Motor neuron (in vitro differentiated cells): ENCODE data around the gene RAB6B. TPM values are rescaled to one million over a fixed set of nuclear protein-coding genes. Genes with fewer than 3 reads are reported as not detected.

Source experiments
- ATAC-seq, 8 experiments: fragments of 200-7000 bp; cut with Tn5 transposase; replicated peaks in 6 of 8; 2 replicates each; pipeline ENCODE4 v1.8.0; 2021; ENCODE audit warnings: mild to moderate bottlenecking in 8 of 8, moderate library complexity in 8 of 8
- H3K27ac ChIP-seq, 2 donors: fragments of 250-450 bp; sonication (Bioruptor Pico); 2 replicates each; pipeline ENCODE4 v1.9.0; 2021; ENCODE audit warnings: antibody characterized with exemption in 2 of 2, mild to moderate bottlenecking in 2 of 2, moderate library complexity in 1 of 2
- H3K4me1 ChIP-seq, 2 donors: fragments of 250-450 bp; sonication (Bioruptor Pico); replicated peaks in 1 of 2; 2 replicates each; pipeline ENCODE4 v1.6.1; 2021; ENCODE audit warnings: antibody characterized with exemption in 2 of 2, mild to moderate bottlenecking in 2 of 2, moderate library complexity in 1 of 2
- H3K4me3 ChIP-seq, 5 donors: fragments of 250-450 bp; sonication (Bioruptor Pico); 2 replicates each; pipeline ENCODE4 v1.9.0; 2021; ENCODE audit warnings: antibody characterized with exemption in 5 of 5, mild to moderate bottlenecking in 5 of 5, moderate library complexity in 4 of 5
- WGBS, 10 experiments: fragments of 450-650 bp; shearing (Covaris generic); methylation state at CpG; one replicate each; pipeline ENCODE4 v1.0.0; 2022; 5-methylcytosine and 5-hydroxymethylcytosine counted together
- in situ Hi-C, 9 experiments: fragments of 400-800 bp; cut with MboI; loops; one replicate each; pipeline ENCODE4 v1.15.0; 2021; ENCODE audit warnings: low sequenced_read_pairs in 9 of 9, low pct_unique_long_range_greater_than_20kb in 2 of 9; ENCODE audit not compliant: unreplicated experiment in 9 of 9
- total RNA-seq, 8 experiments: library from RNA; unstranded; fragments of 300-600 nt; gene quantifications; 2 replicates each; pipeline versions ENCODE4 v1.2.3 to v1.2.4, GENCODE V29; 2022

RAB6B gene
- total RNA-seq, 8 experiments from 2014 or later: 3.0 to 75.3 (median 39.1) TPM

DNA sequence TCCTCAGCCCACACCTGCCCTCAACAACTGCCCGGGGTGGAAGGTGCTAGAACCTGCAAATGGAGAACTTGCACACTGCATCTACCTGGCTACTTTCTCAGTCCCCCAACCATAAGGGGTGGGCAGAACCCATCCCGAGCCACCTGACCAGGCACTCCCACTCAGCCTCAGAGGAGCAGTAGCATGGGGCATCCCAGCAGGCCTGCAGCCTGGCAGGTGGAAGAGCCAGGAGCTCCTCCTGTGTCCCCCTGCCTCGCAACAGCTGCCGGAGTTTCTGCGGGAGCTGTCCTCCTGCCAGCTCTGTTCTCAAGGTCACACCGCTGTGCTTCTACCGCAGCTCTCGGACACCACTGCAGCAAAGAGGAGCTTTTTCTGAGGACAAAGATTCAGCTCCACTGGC is 27.5 kb downstream of the RAB6B start:
- Histone ChIP-seq H3K4me3 (no peak overlapping the region), H3K4me1 (peaks cover 7 to 10% of the 10 kb centered on the region in 2 donors), H3K27ac (no peak overlapping the region)
- ATAC-seq: peak in 1 of 8 experiments; percentile 24
- WGBS, 10 experiments: 50 to 100% (median 93%) methylated on average over 1 to 4 of the region's 8 CpGs; no CpG with 5 or more reads in 3 of the 10 experiments
- in situ Hi-C loops: no loop called here

GRCh38 chr3:133866141-133866540 is 29.5 kb downstream of the RAB6B start:
- Histone ChIP-seq H3K4me1 (peaks cover 7 to 10% of the 10 kb centered on the region in 2 donors), H3K4me3 (no peak overlapping the region), H3K27ac (no peak overlapping the region)
- in situ Hi-C loops: no loop called here
- 67 to 100% (median 100%) methylated on average over 1 to 2 of the region's 3 CpGs; no CpG with 5 or more reads in 6 of the 10 experiments for WGBS, 10 experiments
- no peak for ATAC-seq

- H3K4me3 ChIP-seq: no peak overlapping the region
- peak in 1 of 8 experiments; percentile 34 for ATAC-seq
- WGBS, 10 experiments: 58 to 93% (median 63%) methylated on average over 1 to 3 of the region's 5 CpGs; no CpG with 5 or more reads in 6 of the 10 experiments
- H3K4me1 ChIP-seq: peaks cover 7 to 10% of the 10 kb centered on the region in 2 donors
- in situ Hi-C loops: no loop called here
- no peak overlapping the region for H3K27ac ChIP-seq
Measured at GRCh38 chr3:133865136-133865855, 30.4 kb downstream of the RAB6B start.

- H3K27ac ChIP-seq: no peak overlapping the region
- in situ Hi-C loops: no loop called here
- ATAC-seq: no peak
- H3K4me3 ChIP-seq: no peak overlapping the region
- 70 to 100% (median 93%) methylated on average over 1 to 4 of the region's 7 CpGs; no CpG with 5 or more reads in 3 of the 10 experiments for WGBS, 10 experiments
- peaks cover 12 to 16% of the 10 kb centered on the region in 2 donors for H3K4me1 ChIP-seq
Measured at GRCh38 chr3:133864616-133865015, 31.1 kb downstream of the RAB6B start.

DNA sequence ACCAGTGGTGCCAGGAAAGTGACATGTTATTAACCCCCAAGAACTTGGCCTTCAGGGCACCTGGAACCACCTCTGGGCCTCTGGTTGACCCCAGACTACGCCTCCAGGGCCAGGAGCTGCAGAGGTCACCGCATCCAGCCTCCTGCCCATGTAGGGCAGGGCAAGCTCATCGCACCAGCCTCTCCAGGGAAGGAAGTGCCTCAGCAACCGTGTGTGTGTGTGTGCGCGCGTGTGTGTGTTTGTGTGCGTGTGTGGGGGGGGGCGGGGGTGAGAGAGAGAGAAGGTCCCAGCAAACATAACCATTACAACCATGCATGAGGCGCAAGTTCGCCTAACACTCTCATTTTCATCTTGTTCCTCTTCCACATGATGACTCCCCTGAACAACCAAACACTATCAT is 31.8 kb downstream of the RAB6B start:
- Histone ChIP-seq H3K4me3 (no peak overlapping the region), H3K4me1 (peaks cover 6 to 14% of the 10 kb centered on the region in 2 donors), H3K27ac (no peak overlapping the region)
- no peak for ATAC-seq
- in situ Hi-C loops: no loop called here
- 0 to 89% (median 80%) methylated on average over 1 to 8 of the region's 11 CpGs; no CpG with 5 or more reads in 6 of the 10 experiments for WGBS, 10 experiments

GRCh38 chr3:133862161-133862560 is 33.5 kb downstream of the RAB6B start:
- no peak for ATAC-seq
- no peak overlapping the region for H3K4me3 ChIP-seq
- in situ Hi-C loops: no loop called here
- WGBS, 10 experiments: 51 to 100% (median 80%) methylated on average over 1 to 3 of the region's 4 CpGs; no CpG with 5 or more reads in 3 of the 10 experiments
- H3K27ac ChIP-seq: no peak overlapping the region
- peaks cover 5 to 9% of the 10 kb centered on the region in 2 donors for H3K4me1 ChIP-seq

GRCh38 chr3:133860519-133860918 is 35.2 kb downstream of the RAB6B start:
- 70 to 100% (median 80%) methylated on average over 1 to 4 of the region's 5 CpGs; no CpG with 5 or more reads in 7 of the 10 experiments for WGBS, 10 experiments
- H3K4me1 ChIP-seq: peaks cover 5 to 9% of the 10 kb centered on the region in 2 donors
- no peak for ATAC-seq
- no peak overlapping the region for H3K4me3 ChIP-seq
- in situ Hi-C loops: no loop called here
- no peak overlapping the region for H3K27ac ChIP-seq

DNA sequence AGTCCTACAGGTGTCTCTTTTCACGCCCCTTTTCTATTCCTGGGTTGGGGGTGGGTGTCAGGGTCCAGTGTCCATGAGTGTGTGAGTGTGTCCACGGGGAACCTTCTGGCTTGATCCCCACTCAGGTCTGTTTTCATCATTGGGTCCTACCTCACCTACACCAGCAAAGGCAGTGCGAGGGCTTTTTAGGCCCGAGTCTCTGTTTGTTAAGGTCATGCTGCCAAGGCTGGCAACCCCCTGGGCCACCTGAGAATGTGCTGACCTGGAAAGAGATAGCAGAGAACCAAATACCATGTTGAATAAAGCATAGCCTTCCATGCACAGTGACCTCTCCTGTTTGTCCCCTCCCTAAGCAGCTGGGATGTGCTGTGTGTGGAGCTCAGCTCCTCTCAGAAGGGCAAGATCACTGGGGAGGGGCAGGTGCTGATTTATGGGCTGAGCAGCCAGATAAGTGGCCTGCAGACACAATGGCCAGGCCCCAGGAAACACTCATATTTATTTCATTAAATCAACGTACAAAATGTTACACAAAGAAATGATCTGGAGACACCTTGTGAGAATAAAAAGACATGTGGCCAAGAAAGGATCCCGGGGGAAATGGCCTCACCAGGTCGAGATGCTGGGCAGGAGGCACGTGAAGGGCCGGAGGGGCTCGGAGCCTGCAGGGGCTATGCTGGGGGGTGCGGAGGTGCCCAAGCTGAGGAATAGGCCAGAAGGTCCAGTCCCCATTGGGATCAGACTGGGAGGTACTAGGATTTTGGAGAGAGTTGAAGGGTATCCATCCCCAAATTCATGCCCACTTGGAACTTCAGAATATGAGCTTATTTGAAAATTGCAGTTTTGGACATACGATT is 36.1 kb downstream of the RAB6B start:
- Histone ChIP-seq H3K27ac (peak overlapping the region; percentile 10 to 24), H3K4me3 (no peak overlapping the region), H3K4me1 (peaks cover 8 to 12% of the 10 kb centered on the region in 2 donors)
- peak in 6 of 8 experiments; percentile 44 to 89 (median 78) for ATAC-seq
- 0 to 100% (median 74%) methylated on average over 1 to 8 of the region's 12 CpGs for whole genome bisulfite sequencing, 10 experiments
- in situ Hi-C loops: no loop called here

DNA sequence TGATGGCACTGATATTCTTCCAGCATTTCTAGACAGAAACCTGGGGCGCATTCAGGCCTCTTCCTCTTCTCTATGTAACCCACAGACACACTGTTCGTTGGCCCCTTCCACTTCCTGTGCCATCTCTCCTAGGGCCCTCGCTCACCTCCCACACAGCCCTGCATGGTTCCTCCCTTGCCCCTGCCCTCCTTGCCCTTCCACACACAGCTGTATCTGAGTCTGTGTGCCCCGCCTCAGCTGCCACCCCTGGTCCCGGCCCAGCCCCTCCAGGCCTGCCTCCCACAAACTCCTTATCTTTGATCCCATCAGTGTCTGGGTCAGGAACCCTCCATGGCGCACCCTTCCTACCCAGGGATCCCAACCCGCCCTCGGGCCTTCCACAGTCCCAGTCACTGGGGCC is 37.9 kb downstream of the RAB6B start:
- no peak for ATAC-seq
- Histone ChIP-seq H3K27ac (no peak overlapping the region), H3K4me3 (no peak overlapping the region), H3K4me1 (peaks cover 9 to 12% of the 10 kb centered on the region in 2 donors)
- in situ Hi-C loops: no loop called here
- WGBS, 10 experiments: 83 to 100% (median 90%) methylated on average over 1 to 3 of the region's 8 CpGs; no CpG with 5 or more reads in 3 of the 10 experiments

- no peak overlapping the region for H3K27ac ChIP-seq
- in situ Hi-C loops: no loop called here
Measured at GRCh38 chr3:133856316-133856715, 39.4 kb downstream of the RAB6B start.

GRCh38 chr3:133855772-133856171 is 39.9 kb downstream of the RAB6B start:
- H3K27ac ChIP-seq: no peak overlapping the region
- no peak overlapping the region for H3K4me3 ChIP-seq
- H3K4me1 ChIP-seq: peaks cover 12% of the 10 kb centered on the region in 2 donors
- in situ Hi-C loops: no loop called here
- ATAC-seq: no peak
- WGBS, 10 experiments: 40 to 100% (median 100%) methylated on average over 1 to 5 of the region's 6 CpGs; no CpG with 5 or more reads in 2 of the 10 experiments

More at GRCh38 chr3:133856316-133856715, 39.4 kb downstream of the RAB6B start:
- H3K4me1 ChIP-seq: peaks cover 12% of the 10 kb centered on the region in 2 donors
- ATAC-seq: no peak
- 50 to 100% (median 92%) methylated on average over 1 of the region's 2 CpGs; no CpG with 5 or more reads in 6 of the 10 experiments for whole genome bisulfite sequencing, 10 experiments
- no peak overlapping the region for H3K4me3 ChIP-seq

DNA sequence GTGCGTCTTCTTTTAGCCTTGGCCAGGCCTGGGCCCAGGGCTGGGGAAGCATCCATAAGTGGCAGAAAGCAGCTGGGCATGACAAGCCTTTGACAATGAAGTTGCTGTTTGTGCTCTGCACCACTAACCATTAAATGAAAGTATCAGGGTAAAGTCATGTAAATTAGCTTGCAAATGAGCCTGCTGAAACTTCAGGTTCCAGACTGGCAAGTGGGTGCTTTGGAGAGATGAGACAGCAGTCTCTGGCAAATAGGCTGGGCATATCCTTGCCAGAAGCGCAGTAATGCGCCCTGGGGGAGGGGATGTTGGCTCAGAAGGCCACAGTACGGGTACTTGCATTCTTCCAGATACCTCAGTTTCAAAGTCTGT is 40.7 kb downstream of the RAB6B start:
- 17 to 100% (median 78%) methylated on average over 1 to 4 of the region's 4 CpGs; no CpG with 5 or more reads in 1 of the 10 experiments for WGBS, 10 experiments

More for the DNA sequence above, 40.7 kb downstream of the RAB6B start:
- Histone ChIP-seq H3K27ac (no peak overlapping the region), H3K4me1 (peaks cover 10% of the 10 kb centered on the region in 2 donors), H3K4me3 (no peak overlapping the region)
- in situ Hi-C loops: no loop called here
- peak in 5 of 8 experiments; percentile 77 to 84 (median 79) for ATAC-seq
